Measurements from ENCODE around the gene ERC1.
A peak's percentile ranks its signal among the peaks of the same experiment; 100 is the strongest.
"Not testable (repeated sequence)": the region's sequence is repeated elsewhere in the genome, so short reads cannot be mapped to it uniquely, and the experiment has no call there.

ERC1 gene

GRCh38 chr12:1131811-1132224 is 140.8 kb downstream of the ERC1 start:
- no peak for DNase-seq

DNA sequence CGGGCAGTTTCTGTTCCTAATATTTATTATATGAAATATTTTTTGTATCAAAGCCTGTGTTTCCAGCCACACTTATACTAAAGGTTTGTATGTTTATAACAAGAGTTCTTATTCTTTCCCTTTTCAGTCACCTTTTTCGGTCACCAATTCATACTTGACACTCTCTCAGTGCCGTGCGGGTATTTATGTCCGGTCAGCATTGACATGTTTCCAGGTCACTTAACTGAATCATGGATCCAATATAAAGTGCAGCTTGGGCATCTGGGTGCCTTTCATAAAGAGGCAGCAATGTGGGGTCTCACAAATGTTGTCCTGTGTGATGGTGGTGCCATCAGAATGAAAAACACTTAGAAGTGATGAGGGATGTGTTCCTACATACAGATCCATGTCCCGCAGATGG is 141.3 kb downstream of the ERC1 start:
- DNase-seq, result no peak

DNA sequence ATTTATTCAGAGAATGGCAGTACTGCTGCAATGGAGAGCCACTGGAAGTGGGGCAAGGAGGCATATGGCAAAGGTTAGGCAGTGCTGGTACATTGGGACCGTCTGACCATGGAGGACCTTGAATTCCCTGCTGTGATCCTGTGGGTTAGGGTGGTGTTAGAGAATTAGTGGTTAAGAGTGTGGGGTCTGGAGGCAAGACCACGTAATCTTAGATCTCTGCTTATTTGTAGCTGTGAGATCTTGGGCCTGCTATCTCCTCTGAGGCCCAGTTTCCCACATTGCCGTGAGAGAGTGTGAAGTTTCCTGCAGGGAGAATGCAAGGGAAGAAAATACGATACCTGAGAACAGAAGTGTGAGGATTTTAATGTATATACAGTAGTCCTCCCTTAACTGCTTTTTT is 147.7 kb downstream of the ERC1 start:
- no peak for DNase-seq

DNA sequence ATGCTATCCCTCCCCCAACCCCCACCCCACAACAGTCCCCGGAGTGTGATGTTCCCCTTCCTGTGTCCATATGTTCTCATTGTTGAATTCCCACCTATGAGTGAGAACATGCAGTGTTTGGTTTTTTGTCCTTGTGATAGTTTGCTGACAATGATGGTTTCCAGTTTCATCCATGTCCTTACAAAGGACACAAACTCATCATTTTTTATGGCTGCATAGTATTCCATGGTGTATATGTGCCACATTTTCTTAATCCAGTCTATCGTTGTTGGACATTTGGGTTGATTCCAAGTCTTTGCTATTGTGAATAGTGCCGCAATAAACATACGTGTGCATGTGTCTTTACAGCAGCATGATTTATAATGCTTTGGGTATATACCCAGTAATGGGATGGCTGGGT is 155.7 kb downstream of the ERC1 start:
- not testable (repeated sequence) for DNase-seq

GRCh38 chr12:1147821-1148220 is 156.8 kb downstream of the ERC1 start:
- no peak for DNase-seq

- DNase-seq, result no peak
Observed at GRCh38 chr12:1157046-1157445, 166.0 kb downstream of the ERC1 start.

- no peak for DNase-seq
Observed at GRCh38 chr12:1161197-1161596, 170.2 kb downstream of the ERC1 start.

GRCh38 chr12:1162081-1162760 is 171.2 kb downstream of the ERC1 start:
- no peak for DNase-seq

DNA sequence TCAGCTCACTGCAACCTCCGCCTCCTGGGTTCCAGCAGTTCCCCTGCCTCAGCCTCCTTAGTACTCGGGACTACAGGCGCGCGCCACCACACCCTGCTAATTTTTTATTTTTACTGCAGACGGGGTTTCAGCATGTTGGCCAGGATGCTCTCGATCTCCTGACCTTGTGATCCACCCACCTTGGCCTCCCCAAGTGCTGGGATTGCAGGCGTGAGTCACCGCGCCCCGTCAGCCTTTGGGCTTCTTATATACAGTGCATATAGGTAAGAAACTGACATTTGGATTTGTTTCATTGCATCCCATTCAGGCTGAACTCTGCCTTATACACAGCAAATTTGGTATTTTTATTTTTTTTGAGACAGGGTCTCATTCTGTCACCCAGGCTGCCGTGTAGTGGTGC is 176.8 kb downstream of the ERC1 start:
- DNase-seq, result no peak

DNA sequence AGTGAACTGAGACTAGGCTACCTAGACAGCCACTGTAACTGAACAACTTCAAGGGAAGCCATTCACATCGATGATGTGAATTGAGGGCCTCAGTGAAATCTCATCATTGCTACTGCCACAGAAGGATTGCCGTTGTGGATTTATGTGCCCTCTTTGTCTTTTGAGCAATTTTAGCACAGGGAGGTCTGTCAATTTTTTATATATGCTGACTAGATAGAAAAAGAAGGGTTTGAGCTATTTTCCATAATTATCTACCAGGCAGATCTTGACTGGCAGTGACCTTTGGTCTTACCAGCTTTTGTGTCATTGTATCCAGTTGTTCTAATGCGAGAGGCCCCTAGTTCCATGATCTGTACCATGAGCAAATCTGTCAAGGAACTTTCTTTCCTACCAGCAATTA is 179.4 kb downstream of the ERC1 start:
- no peak for DNase-seq

DNA sequence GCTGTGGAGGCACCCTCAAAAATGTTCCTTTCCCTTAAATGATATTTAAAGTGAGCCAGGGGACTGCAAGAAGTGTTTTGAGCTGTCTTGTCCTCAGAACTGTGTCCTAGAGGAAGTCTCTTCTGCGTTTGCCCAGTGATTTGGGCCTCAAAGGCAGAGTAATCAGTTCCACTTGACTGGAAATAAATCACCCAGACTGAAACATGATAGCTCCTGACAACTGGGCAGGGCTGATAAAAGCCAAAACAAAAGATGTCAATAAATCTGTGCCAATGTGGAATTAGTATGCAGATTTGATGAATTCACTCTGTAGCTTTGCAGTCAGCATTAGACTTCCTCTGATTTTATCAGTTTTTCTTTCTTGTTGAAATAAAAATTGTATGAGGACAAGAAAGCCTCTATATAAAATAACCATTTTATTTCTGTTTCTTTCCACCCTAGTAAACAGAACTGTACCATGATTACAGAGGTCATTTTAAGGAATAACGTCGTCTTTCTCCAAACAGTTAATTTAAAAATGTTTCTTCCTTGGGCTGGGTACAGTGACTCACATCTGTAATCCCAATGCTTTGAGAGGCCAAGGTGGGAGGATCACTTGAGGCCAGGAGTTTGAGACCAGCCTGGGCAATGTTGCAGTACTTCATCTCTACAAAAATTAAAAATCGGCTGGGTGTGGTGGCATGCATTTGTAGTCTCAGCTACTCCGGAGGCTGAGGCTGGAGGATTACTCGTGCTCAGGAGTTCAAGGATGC is 180.8 kb downstream of the ERC1 start:
- DNase-seq, result no peak

- DNase-seq, result no peak
Observed at GRCh38 chr12:1173781-1174617, 183.0 kb downstream of the ERC1 start.

- no peak for DNase-seq
Observed at GRCh38 chr12:1174659-1175058, 183.6 kb downstream of the ERC1 start.

DNA sequence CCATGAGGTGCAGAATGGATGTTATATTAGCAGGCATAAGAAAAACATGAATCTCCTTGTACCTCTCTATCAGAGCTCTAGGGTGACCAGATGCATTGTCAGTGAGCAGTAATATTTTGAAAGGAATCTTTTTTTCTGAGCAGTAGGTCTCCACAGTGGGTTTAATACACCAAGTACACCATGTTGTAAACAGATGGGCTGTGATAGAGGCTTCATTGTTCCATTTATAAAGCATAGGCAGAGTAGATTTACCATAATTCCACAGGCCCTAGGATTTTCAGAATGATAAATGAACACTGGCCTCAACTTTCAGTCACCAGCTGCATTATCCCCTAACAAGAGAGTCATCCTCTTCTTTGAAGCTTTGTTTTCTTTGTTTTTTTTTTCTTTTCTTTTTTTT is 185.2 kb downstream of the ERC1 start:
- no peak for DNase-seq

DNA sequence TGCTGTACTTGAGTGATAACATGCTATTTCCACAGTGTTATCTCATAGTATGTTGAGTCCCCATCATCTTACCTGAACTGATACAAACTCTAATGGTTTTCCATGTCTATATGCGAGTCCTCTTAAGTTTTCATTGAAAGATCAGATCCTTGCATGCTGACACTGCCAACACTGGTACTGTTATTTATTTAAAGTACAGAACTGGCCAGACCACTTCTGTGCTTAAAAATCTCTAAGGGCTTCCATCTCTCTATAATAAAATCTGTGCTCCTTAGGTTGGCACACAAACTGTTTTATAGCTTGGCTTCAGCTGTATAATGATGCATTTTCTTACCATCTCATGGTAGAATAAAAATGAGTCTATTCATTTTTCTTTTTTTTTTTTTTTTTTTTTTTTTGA is 188.1 kb downstream of the ERC1 start:
- no peak for DNase-seq

DNA sequence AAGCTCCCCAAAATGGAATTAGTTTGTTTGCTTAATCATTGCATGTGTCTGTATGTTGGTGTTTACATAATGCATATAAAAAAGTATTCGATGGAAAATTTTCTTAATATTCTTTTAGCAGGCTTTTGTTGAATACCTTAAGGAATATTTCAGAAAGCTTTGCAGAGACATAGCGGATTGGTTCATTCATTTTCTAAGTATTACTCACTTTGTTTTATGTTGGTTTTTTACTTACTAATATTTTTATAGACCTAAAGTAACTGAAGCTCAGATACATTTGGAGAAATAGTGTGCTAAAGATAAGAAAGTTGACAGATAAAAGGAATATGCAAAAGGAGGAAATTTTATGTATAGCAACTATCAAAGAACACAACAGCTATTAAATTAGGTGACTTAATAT is 191.0 kb downstream of the ERC1 start:
- peak; percentile 28 for DNase-seq

DNA sequence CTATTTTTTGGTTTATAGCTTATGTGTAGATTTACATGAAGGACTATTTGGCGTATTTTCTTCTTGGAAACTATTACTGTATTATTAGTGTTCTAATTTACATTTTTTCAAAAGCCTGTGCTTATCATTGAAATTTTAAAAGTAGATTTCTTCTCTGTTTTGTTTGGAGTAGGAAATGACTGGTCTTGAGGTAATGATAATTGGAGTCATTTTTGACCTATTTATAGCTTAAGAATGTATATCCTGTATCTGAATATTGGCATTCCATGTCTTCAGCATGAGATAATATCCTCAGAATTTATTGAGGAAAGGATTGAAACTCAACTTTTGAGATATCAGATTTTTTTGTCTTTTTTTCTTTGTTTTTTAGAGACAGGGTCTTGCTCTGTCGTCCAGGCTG is 193.4 kb downstream of the ERC1 start:
- peak; percentile 80 for DNase-seq

- no peak for DNase-seq
Observed at GRCh38 chr12:1185460-1186182, 194.6 kb downstream of the ERC1 start.

- DNase-seq, result no peak
Observed at GRCh38 chr12:1186298-1186697, 195.3 kb downstream of the ERC1 start.

GRCh38 chr12:1188016-1188415 is 197.0 kb downstream of the ERC1 start:
- DNase-seq, result no peak

DNA sequence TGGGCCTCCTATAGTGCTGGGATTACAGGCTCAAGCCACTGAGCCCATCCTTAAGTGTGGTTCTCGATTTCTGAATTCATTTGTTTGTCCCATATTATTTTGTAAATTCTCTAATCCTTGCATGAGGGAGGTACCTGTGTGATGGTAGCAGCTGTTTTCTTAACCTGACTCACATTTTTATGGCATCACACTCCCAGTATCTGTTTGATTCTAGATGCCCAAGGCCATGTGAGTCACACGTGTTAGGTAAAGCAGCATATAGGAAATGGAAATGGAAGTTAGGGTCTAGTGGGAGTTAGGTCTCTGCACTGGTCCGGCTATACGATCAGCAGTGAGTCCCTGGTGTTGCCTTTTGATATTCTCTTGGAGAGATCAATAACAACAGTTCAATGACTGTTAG is 198.1 kb downstream of the ERC1 start:
- DNase-seq, result no peak

DNA sequence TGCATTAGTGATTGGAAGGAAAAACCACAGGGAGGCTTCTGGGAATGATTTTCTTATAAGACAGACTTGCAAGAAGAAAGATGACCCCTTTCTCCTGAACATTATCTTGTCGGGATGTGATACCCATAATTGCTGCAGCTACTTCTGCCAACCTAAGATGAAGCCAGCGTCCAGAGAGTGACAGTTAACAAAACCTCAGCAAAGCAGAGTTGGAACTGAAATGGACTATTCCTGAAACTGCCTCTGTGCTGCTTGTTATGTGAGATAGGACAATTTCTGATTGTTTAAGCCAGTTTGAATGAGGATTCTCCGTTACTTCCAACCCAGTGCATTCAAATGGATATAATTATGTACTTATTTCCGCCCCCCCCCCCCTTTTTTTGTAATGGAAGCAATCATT is 204.5 kb downstream of the ERC1 start:
- no peak for DNase-seq
